Measurements from ENCODE around the gene CD83. TPM values are rescaled to one million over a fixed set of nuclear protein-coding genes. Genes with fewer than 3 reads are reported as not detected.

CD83 gene
- total and polyA plus RNA-seq, 2 of the 8 experiments (the other 6 are each of a cell fraction or from before 2014, with no cell fraction given): 4.6 to 8.5 TPM

DNA sequence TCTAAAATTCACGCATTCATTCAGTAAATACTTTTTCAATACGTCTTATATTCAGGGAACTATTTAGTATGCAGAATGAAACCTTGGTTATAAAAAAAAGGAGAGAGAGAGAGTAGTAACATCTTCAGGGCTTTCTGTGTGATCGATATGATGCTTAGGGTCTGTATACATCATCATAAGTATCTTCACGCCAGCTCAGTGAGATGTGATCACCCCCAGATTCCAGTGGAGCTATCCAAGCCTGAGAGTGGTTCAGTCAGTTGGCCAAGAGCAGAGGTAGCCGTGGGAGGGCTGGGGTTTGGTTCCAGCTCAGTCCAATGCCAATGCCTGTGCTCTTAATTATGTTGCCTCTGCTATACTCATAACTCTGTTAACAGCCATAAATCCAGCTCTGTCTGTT lies 8.6 kb downstream of the CD83 start:
- no peak overlapping the region for H3K4ac ChIP-seq (replicated peaks; ENCODE audit: insufficient read length, low read depth, low read length)
- POLR2A ChIA-PET (ENCODE audit: partially characterized antibody): interaction anchor here (1.2 kb wide), 1 partner anchor 8 kb away, joined by 3 read pairs; the partner anchor contains the start of gene CD83

More for the DNA sequence above, 8.6 kb downstream of the CD83 start:
- no peak overlapping the region for H2AK5ac ChIP-seq (ENCODE audit: low read depth, low read length)
- H4K8ac ChIP-seq (ENCODE audit: extremely low read depth, insufficient read depth, low read length): no peak overlapping the region
- no peaks in the 10 kb centered on the region for H3K79me1 ChIP-seq (ENCODE audit: low read depth, low read length)
- H3K56ac ChIP-seq (replicated peaks; ENCODE audit: insufficient read length, low read depth, low read length): no peak overlapping the region
- no peak overlapping the region for H3K9ac ChIP-seq (replicated peaks in 1 of 4; ENCODE audit: extremely low read depth in 1 of 4, low read depth in 3 of 4, low read length in 3 of 4)
- H3K4me1 ChIP-seq (replicated peaks in 1 of 4; ENCODE audit: control insufficient read depth in 3 of 4, insufficient read depth in 4 of 4, low read length in 3 of 4): peaks cover 4 to 19% (median 16%) of the 10 kb centered on the region in 4 experiments
- H2BK12ac ChIP-seq (ENCODE audit: low read depth, low read length): no peak overlapping the region
- H2AFZ ChIP-seq (ENCODE audit: low read length): no peak overlapping the region
- no peak overlapping the region for H3K14ac ChIP-seq (ENCODE audit: insufficient read length)
- no peak overlapping the region for H4K5ac ChIP-seq (ENCODE audit: insufficient read length, low read depth, low read length)
- FAIRE-seq: no peak
- no peaks in the 10 kb centered on the region for H3K9me3 ChIP-seq (ENCODE audit: insufficient read depth in 2 of 2, low read depth in 1 of 2, low read length in 1 of 2)
- no peak overlapping the region for H3K4me3 ChIP-seq (ENCODE audit: extremely low read depth in 1 of 4, insufficient read depth in 2 of 4, low read depth in 3 of 4, low read length in 4 of 4)
- no peak overlapping the region for H2BK120ac ChIP-seq (replicated peaks; ENCODE audit: low read depth, low read length)
- no peak overlapping the region for H3K23ac ChIP-seq (ENCODE audit: insufficient read length)
- H2BK15ac ChIP-seq (ENCODE audit: low read length): no peak overlapping the region
- TF ChIP-seq CHD1 (IDR thresholded peaks at IDR 0.05; ENCODE audit: low read depth, low read length): no peak
- no peak for TF ChIP-seq GABPA (IDR thresholded peaks at IDR 0.05; ENCODE audit: borderline replicate concordance, insufficient read depth, low read length)
- TF ChIP-seq ASH2L (IDR thresholded peaks at IDR 0.05; ENCODE audit: low read length): no peak
- TF ChIP-seq SP2 (IDR thresholded peaks at IDR 0.05; ENCODE audit: low read length): no peak
- TF ChIP-seq POU5F1 (IDR thresholded peaks at IDR 0.05; ENCODE audit: low read depth, low read length): no peak
- no peak for TF ChIP-seq JUN (IDR thresholded peaks at IDR 0.05; ENCODE audit: low read depth, low read length)
- TF ChIP-seq JUND (IDR thresholded peaks at IDR 0.05; ENCODE audit: low read length): no peak
- no peak for TF ChIP-seq EP300 (IDR thresholded peaks at IDR 0.05; ENCODE audit: borderline replicate concordance in 1 of 2, low read depth in 2 of 2, low read length in 2 of 2)
- no peak for TF ChIP-seq MAFK (IDR thresholded peaks at IDR 0.05; ENCODE audit: low read depth, low read length)
- no peaks in the 10 kb centered on the region for H4K20me1 ChIP-seq (replicated peaks in 1 of 2; ENCODE audit: control insufficient read depth in 1 of 2, insufficient read depth in 2 of 2, low read length in 2 of 2)
- WGBS, 2 experiments (ENCODE audit: extremely low coverage in 1 of 2, insufficient coverage in 1 of 2, insufficient read length in 1 of 2, insufficient replicate concordance in 2 of 2, low coverage in 1 of 2, low lambda C conversion rate in 2 of 2, missing lambda C conversion rate in 1 of 2): 85% methylated on average over 5 of the region's 5 CpGs; no CpG with 5 or more reads in 1 of the 2 experiments
- no peak for DNase-seq (ENCODE audit: low read depth in 1 of 2, low spot score in 2 of 2)
- no peak overlapping the region for H3K18ac ChIP-seq (ENCODE audit: extremely low read depth, low read length)
- H3K79me2 ChIP-seq (ENCODE audit: control insufficient read depth in 1 of 2, insufficient read depth in 2 of 2, low read length in 2 of 2): no peaks in the 10 kb centered on the region; a peak in 1 of 4 replicates
- no peaks in the 10 kb centered on the region; the same call in 1 of the 2 replicates for H3K23me2 ChIP-seq (ENCODE audit: low read depth, low read length)
- H3K27me3 ChIP-seq (replicated peaks in 1 of 4; ENCODE audit: control insufficient read depth in 3 of 4, extremely low read depth in 1 of 4, insufficient read depth in 3 of 4, low read length in 3 of 4): no peaks in the 10 kb centered on the region
- H2BK20ac ChIP-seq (ENCODE audit: low read length): no peak overlapping the region
- H3K4me2 ChIP-seq (ENCODE audit: insufficient read depth in 1 of 2, low read depth in 2 of 2, low read length in 2 of 2): no peak overlapping the region
- H2BK5ac ChIP-seq (ENCODE audit: low read depth, low read length): no peak overlapping the region
- no peak overlapping the region for H3K27ac ChIP-seq (ENCODE audit: low read depth, low read length)
- no peaks in the 10 kb centered on the region for H3K36me3 ChIP-seq (ENCODE audit: control insufficient read depth in 2 of 4, insufficient read depth in 4 of 4, low read length in 3 of 4)
- CTCF ChIA-PET (ENCODE audit: partially characterized antibody): interaction anchor here (0.6 to 3.7 kb wide), 8 partner anchors 9 to 1515 kb away, joined by 3 to 15 read pairs (median 3); no protein-coding TSS in a partner anchor
- no peak overlapping the region for H4K91ac ChIP-seq (replicated peaks; ENCODE audit: insufficient read length, low read length)
